K562 (cell line): Measurements from ENCODE around the gene AIFM1. TPM values are rescaled to one million over a fixed set of nuclear protein-coding genes. Genes with fewer than 3 reads are reported as not detected.

Source experiments
- FOXO4 ChIP-seq: fragments of 450-650 bp; formaldehyde crosslinking; IDR thresholded peaks from 2 replicates; pipeline ENCODE4 v1.4.0; 2020; ENCODE audit warnings: mild to moderate bottlenecking, moderate library complexity
- ILF3 ChIP-seq: fragments of 450-650 bp; IDR thresholded peaks from 2 replicates; pipeline ENCODE4 v1.6.1; 2018; ENCODE audit warnings: antibody characterized with exemption, mild to moderate bottlenecking, moderate library complexity, borderline replicate concordance
- IRF1 ChIP-seq: sonication (generic); formaldehyde crosslinking; IDR thresholded peaks from 2 replicates; pipeline ENCODE4 v1.8.0; 2022; ENCODE audit warnings: missing genetic modification reagents, mild to moderate bottlenecking, borderline replicate concordance
- KLF13 ChIP-seq: fragments of 450-650 bp; IDR thresholded peaks from 2 replicates; pipeline ENCODE4 v1.6.1; 2016; ENCODE audit warnings: missing genetic modification characterization, low read depth, mild to moderate bottlenecking, missing compliant biosample characterization, moderate library complexity, borderline replicate concordance
- NRF1 ChIP-seq, 2 experiments: fragments of 450-650 bp; IDR thresholded peaks in 1 of 2; conservative IDR thresholded peaks in 1 of 2; 2 replicates each; pipeline ENCODE4 v1.6.1; 2014; ENCODE audit warnings: mild to moderate bottlenecking in 2 of 2
- POLR2H ChIP-seq: IDR thresholded peaks from 2 replicates; pipeline ENCODE4 v1.6.1; 2016; ENCODE audit warnings: missing genetic modification characterization, low read depth, mild to moderate bottlenecking, control low read depth, missing compliant biosample characterization, moderate library complexity
- STAG1 ChIP-seq: sonication (generic); formaldehyde crosslinking; IDR thresholded peaks from 2 replicates; pipeline ENCODE4 v1.5.0; 2020; ENCODE audit warnings: missing genetic modification reagents, borderline replicate concordance
- THAP7 ChIP-seq: fragments of 250-450 bp; sonication (Bioruptor Pico); IDR thresholded peaks from 2 replicates; pipeline ENCODE4 v1.5.0; 2021
- ZNF311 ChIP-seq: fragments of 250-450 bp; sonication (Bioruptor Pico); IDR thresholded peaks from 2 replicates; pipeline ENCODE4 v1.4.0; 2020; ENCODE audit warnings: mild to moderate bottlenecking, moderate library complexity
- ZNF444 ChIP-seq: fragments of 250-450 bp; sonication (Bioruptor Pico); IDR thresholded peaks from 2 replicates; pipeline ENCODE4 v1.4.0; 2020; ENCODE audit warnings: mild to moderate bottlenecking, moderate library complexity
- ZNF584 ChIP-seq: fragments of 200-800 bp; sonication (Bioruptor generic); IDR thresholded peaks from 2 replicates; pipeline ENCODE4 v1.6.1; 2016; ENCODE audit warnings: low read depth, mild to moderate bottlenecking, missing genetic modification characterization, missing compliant biosample characterization
- ZNF609 ChIP-seq: sonication (generic); formaldehyde crosslinking; IDR thresholded peaks from 2 replicates; pipeline ENCODE4 v1.8.1; 2023; ENCODE audit warnings: missing genetic modification reagents, mild to moderate bottlenecking, borderline replicate concordance
- polyA plus RNA-seq, 8 experiments: library from polyadenylated mRNA; depleted of rRNA in 4 of 8; stranded (reverse) in 5 of 8; unstranded in 3 of 8; fragments of >200 nt; fragmentation: Nextera tagmentation in 2 of 8; fragmentation: Illumina TruSeq in 1 of 8; extraction: Ambion mirVana in 2 of 8; extraction: Trizol in 1 of 8; gene quantifications; 2 replicates each; pipeline versions ENCODE4 v1.2.1 to v1.2.3, GENCODE V29; 2011 to 2014; ENCODE audit warnings: inconsistent platforms in 1 of 8, missing spikeins in 1 of 8
- total RNA-seq, 7 experiments: library from RNA; depleted of rRNA in 6 of 7; stranded (reverse); fragments of >200 nt in 6 of 7; fragmentation: Illumina TruSeq in 2 of 7; extraction: Trizol in 2 of 7; gene quantifications; 2 replicates each; pipeline versions ENCODE4 v1.2.1 to v1.2.3, GENCODE V29; 2011 to 2021; ENCODE audit warnings: low replicate concordance in 1 of 7
- TF ChIP-seq, protein P1 (sequence below): fragments of 450-650 bp; formaldehyde crosslinking; IDR thresholded peaks from 2 replicates; pipeline ENCODE4 v1.4.0; 2020; ENCODE audit warnings: mild to moderate bottlenecking
- TF ChIP-seq, protein P2 (sequence below): fragments of 250-450 bp; sonication (Bioruptor Pico); IDR thresholded peaks from 2 replicates; pipeline ENCODE4 v1.4.0; 2020; ENCODE audit warnings: mild to moderate bottlenecking, moderate library complexity

Gene AIFM1
- total and polyA plus RNA-seq, 9 of the 15 experiments (the other 6 are each of a cell fraction or from before 2014, with no cell fraction given) = 51.0 to 117 (median 91.2) TPM

GRCh38 chrX:130091980-130092522 is 73.6 kb downstream of the AIFM1 start (continued):
- no peak for TF ChIP-seq IRF1 (CRISPR knock-in tag)
- no peak for TF ChIP-seq POLR2H (tag)
- no peak for TF ChIP-seq FOXO4 (CRISPR knock-in tag)
- TF ChIP-seq ZNF584 (CRISPR knock-in tag) = no peak
- TF ChIP-seq ZNF311 (CRISPR knock-in tag) = no peak
- no peak for TF ChIP-seq STAG1 (CRISPR knock-in tag)
- no peak for TF ChIP-seq ZNF609
- TF ChIP-seq, protein P1, sequence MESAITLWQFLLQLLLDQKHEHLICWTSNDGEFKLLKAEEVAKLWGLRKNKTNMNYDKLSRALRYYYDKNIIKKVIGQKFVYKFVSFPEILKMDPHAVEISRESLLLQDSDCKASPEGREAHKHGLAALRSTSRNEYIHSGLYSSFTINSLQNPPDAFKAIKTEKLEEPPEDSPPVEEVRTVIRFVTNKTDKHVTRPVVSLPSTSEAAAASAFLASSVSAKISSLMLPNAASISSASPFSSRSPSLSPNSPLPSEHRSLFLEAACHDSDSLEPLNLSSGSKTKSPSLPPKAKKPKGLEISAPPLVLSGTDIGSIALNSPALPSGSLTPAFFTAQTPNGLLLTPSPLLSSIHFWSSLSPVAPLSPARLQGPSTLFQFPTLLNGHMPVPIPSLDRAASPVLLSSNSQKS (CRISPR knock-in tag) = no peak
- TF ChIP-seq ILF3 = no peak
- no peak for TF ChIP-seq ZNF444 (CRISPR knock-in tag)
- 0 out of 2 replicates have a peak, but pooled peaks have one; percentile 28 for TF ChIP-seq KLF13
- peak; percentile 7 to 20; a peak in 2 of 4 replicates for TF ChIP-seq NRF1 (conservative IDR thresholded peaks at IDR 0.05 in 1 of 2, IDR thresholded peaks at IDR 0.05 in 1 of 2)
- TF ChIP-seq, protein P2, sequence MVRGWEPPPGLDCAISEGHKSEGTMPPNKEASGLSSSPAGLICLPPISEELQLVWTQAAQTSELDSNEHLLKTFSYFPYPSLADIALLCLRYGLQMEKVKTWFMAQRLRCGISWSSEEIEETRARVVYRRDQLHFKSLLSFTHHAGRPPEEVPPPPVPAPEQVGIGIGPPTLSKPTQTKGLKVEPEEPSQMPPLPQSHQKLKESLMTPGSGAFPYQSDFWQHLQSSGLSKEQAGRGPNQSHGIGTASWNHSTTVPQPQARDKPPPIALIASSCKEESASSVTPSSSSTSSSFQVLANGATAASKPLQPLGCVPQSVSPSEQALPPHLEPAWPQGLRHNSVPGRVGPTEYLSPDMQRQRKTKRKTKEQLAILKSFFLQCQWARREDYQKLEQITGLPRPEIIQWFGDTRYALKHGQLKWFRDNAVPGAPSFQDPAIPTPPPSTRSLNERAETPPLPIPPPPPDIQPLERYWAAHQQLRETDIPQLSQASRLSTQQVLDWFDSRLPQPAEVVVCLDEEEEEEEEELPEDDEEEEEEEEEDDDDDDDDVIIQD (CRISPR knock-in tag) = no peak
- no peak for TF ChIP-seq THAP7 (CRISPR knock-in tag)
